DND-41 (cell line): ENCODE measurements around the gene IL12RB2.

Source experiments
- EZH2 ChIP-seq: IDR thresholded peaks from 3 replicates; pipeline ENCODE4 v1.6.1; 2012; ENCODE audit warnings: borderline replicate concordance, low read depth, mild to moderate bottlenecking, moderate library complexity, low read length, inconsistent platforms; ENCODE audit not compliant: severe bottlenecking
- TF ChIP-seq, protein P1 (sequence below): IDR thresholded peaks from 2 replicates; pipeline ENCODE4 v1.5.1; 2012; ENCODE audit warnings: borderline replicate concordance, low read length, moderate library complexity, mild to moderate bottlenecking; ENCODE audit not compliant: poor library complexity, severe bottlenecking; ENCODE audit errors: extremely low read depth

GRCh38 chr1:67324068-67324467, 16.4 kb downstream of the IL12RB2 start:
- TF ChIP-seq, protein P1, sequence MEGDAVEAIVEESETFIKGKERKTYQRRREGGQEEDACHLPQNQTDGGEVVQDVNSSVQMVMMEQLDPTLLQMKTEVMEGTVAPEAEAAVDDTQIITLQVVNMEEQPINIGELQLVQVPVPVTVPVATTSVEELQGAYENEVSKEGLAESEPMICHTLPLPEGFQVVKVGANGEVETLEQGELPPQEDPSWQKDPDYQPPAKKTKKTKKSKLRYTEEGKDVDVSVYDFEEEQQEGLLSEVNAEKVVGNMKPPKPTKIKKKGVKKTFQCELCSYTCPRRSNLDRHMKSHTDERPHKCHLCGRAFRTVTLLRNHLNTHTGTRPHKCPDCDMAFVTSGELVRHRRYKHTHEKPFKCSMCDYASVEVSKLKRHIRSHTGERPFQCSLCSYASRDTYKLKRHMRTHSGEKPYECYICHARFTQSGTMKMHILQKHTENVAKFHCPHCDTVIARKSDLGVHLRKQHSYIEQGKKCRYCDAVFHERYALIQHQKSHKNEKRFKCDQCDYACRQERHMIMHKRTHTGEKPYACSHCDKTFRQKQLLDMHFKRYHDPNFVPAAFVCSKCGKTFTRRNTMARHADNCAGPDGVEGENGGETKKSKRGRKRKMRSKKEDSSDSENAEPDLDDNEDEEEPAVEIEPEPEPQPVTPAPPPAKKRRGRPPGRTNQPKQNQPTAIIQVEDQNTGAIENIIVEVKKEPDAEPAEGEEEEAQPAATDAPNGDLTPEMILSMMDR, result no peak
- no peak for TF ChIP-seq EZH2
